Cerebellar cortex (tissue), 1 donor: ENCODE data around the gene SH3GLB1.
A peak's percentile ranks its signal among the peaks of the same experiment; 100 is the strongest.

Experiments used
- DNase-seq: peaks from one replicate; pipeline ENCODE4 v3.0.0-alpha.2; 2015; ENCODE audit warnings: low spot score

Gene SH3GLB1

DNA sequence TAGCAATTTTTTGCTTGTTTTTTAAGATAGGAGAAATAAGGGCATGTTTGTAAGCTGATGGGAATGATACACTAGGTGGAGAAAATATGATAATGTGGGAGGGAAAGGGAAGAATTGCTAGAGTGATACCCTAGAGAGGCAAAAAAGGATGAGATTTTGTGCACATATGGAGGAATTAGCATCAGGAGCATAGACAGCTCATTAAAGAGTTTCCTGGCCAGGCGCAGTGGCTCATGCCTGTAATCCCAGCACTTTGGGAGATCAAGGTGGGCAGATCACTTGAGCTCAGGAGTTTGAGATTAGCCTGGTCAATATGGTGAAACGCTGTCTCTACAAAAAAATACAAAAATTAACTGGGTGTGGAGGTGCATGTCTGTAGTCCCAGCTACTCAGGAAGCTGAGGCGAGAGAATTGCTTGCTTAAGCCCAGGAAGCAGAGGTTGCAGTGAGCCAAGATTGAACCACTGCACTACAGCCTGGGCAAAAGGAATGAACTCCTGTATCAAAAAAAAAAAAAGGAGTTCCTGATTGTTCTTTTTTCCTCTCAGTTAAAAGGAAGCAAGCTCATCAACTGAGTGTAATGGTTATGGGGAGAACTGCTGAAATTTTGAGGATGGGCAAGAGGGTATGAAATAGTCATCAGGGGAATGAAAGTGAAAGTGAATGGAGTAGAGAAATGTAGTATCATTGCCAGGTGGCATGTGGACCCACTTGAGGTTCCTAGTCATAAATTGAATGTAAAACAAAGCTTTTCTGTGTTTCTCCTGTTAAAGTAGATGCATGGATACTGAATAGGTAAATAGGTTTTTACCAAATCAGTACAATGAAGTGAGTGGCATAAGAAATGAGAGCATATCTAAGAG lies 35.5 kb downstream of the SH3GLB1 start:
- DNase-seq: no peak

DNA sequence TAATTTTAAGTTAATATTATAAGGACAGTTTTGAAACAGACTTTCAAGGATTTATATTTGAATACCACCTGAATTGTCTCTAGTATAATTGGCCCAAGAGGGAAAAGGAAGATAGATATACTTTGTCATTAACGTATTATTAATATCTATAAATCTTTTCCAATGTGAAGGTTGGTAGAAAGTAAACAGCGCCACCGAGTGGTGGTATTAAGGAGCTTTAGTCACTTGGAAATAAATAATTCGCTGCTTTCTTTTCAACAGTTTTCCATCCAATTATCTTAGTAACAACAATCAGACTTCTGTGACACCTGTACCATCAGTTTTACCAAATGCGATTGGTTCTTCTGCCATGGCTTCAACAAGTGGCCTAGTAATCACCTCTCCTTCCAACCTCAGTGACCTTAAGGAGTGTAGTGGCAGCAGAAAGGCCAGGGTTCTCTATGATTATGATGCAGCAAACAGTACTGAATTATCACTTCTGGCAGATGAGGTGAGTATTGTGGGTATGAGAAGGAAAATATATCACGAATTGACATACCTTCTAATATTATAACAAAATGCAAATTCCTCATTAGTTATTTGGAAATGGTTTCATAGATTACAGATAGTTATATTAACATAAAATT lies 37.7 kb downstream of the SH3GLB1 start:
- DNase-seq: peak; percentile 42

DNA sequence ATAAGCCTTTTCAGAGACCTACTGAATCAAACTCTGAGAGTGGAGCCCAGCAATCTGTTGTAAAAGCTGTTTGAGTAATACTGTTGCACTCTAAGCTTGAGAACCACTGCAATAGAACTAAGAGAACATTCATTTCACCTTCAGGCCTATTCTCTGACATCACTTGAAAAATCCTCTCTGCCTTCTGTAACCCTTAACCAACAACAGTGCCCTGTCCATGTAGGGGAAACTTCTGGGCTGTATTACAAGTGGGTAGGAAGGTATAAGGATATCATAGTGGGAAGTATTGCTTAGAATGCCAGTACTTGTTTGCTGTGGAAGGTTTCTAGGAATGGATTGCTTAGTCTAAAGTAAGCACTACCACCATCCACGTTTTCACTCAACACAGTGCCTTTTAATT lies 42.9 kb downstream of the SH3GLB1 start:
- DNase-seq: no peak

DNA sequence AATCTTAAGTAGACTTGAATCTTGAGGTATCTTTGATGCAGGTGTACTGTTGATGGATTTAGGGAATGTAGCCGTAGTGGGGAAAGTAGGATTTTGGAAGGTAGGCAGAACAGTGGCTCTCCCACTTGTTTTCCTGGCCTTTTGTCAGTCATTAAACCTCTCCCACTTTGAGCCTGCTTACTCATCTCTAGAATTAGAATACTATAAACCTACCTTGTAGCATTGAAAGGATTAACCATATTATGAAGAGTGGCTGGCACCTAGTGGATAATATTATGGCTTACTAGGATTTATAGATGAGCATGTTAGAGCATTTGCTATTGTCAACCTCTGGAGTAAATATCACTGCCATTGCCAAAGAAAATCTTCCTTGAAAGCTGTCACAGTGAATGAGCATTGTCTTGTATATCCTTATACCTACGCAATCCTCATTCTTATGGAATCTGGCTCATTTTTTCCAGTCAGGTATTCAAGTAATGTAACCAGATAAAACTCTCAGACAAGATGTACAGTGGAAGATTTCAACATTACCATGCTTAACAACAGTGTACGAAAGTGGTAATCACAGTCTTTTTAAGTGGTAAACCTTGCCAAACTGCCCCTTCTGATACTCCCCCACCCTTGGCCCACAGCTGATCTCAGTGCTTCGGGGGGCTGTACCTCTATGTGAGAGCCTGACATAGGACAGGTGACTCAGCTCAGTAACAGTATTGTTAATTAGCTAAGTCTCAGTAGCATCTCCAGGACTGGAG lies 44.4 kb downstream of the SH3GLB1 start:
- DNase-seq: no peak

DNA sequence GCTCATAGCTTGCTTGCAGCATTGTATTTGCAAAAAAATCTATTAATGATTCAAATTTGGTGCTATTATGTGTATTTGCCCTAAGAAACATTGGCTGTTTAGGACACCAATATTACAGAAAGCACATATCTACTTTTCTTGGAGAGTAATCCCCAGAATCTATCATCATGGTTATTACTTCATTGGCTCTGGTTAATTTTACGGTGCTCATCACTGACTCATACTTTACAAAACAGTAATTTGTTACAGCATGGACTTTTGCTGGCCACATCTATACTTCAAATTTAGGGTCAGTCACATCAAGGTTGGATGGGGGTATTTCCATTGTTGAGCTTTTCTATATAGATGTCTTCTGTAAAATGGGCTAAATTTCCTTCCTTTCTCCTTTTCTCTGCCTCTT lies 45.7 kb downstream of the SH3GLB1 start:
- no peak for DNase-seq

DNA sequence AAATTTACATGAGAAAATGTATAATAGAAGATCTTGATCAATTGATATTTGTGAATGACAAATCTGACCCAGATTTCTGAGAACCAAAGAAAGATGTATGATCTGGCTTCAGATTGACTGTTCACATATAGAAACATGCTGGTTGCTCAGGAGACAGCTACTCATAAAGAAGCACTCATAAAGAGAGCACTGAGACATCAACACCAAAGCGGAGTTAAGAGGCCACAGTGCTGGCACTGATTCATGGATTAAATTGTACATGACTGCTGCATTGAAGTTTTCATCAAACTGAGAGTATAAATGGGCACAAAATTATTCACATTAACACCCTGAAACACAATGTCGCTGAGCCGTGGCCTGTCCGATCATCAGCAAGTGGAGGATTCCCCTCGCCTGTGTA lies 46.2 kb downstream of the SH3GLB1 start:
- no peak for DNase-seq

DNA sequence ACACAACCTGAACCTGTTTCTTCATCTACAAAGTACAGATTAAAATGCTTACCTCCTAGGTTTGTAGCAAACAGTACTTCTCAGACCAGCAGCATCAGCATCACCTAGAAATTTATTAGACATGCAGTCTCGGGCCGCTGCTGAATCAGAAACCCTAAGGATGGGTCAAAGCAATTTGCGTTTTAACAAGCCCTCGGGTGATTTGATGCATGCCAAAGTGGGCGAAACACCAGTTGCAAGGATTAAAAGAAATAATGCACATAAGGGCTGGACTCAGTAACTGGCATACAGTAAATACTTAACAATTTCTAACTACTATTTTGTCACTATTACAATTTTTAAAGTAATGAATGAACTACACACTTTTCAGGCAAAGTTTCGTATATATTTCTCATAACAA lies 47.5 kb downstream of the SH3GLB1 start:
- no peak for DNase-seq

DNA sequence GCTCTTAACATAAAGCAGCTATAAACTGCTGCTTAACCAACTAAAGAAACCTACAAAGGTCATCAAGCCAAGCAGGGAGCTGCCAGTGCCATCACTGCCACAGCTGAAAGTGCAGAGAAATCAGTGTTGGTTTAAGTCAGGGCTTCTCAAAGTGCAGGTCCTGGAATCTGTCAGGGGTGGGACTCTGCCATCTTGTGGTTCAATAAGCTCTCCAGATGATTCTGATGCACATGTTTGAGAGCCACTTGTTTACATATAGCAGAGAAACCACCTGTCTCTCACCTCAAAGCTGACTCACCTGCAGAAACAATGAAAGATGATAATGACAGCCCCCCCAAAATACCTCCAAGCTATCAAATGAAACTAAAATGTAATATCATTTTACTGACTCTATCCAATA lies 49.3 kb downstream of the SH3GLB1 start:
- no peak for DNase-seq

DNA sequence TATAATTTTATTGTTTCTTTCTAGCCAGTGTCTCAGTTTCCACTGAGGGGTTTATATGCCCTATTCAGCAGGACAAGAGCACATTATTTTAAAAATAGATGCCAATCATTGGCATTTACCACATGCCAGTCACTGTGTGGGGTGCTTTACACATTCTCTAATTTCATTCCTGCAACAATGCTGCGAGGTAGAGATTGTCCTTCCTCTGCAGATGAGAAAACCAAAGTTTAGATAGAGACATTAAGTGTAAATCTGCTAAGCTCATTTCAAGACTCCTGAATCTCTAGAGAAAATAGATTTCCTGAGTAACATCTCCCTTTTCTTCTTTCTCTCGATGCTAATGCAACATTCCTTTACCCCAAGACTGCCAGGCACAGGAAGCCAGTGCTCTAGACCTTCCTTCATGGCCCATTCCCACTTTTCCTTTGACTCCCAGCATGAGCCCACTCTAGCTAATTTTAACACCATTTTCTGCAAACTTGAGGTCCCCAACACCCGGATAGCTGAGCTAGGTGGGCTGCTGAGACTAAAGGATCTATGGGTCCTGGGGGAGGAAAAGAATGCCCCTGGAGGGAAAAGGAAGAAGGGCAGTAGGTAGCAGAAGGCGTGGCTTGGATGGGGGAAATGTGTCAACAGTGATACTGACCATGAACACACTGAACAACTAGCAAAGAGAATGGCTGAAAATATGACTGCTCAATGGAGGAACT lies 50.0 kb downstream of the SH3GLB1 start:
- DNase-seq: no peak

DNA sequence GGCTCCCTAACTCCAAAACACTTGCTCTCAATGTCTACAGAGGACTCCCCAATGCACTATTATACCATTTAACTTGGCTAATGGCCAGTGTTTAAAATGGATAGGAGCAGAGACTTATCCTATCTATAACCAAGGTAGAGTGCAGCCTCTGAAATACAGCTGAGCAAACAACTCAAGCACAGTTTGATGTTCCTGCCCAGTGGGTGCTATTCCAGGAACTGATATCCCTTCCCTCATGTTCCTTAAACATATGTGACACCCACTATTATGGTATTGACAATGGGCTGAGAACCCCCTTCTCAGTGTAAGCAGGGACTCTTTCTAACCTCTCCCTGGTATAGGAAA lies 51.7 kb downstream of the SH3GLB1 start:
- no peak for DNase-seq

DNA sequence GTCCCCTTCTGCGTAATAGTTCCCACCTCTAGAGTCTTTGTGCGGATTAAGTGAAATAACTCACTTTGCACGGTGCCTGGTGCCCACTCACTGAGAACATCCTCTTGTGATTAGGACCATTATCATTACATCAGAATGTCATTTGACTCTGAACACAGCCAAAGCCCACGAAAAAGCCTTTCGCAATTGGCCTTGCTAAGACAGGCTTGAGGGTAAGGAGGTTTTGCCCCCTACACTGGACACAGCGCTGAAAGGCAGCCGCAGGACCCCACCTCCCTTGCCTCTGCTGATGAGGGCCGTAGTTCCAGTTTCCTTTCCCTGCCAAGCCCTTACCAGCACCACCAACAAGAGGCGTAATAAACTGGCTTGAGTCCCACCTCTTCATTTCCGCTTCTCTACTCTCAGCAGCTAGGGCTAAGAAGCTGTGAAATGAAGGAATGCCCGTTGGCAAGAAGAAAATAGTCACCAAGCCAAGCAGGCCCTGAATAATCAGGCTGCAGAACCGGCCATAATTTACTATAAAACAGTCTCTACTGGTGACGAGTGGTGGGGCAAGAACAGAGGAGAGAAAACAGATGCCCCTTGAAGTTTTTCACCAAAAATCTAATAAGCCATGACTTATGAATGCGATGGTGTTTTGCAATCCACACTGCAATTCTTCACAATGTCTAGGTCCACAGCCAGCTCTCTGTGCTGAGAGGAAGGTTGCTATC lies 53.1 kb downstream of the SH3GLB1 start:
- no peak for DNase-seq

DNA sequence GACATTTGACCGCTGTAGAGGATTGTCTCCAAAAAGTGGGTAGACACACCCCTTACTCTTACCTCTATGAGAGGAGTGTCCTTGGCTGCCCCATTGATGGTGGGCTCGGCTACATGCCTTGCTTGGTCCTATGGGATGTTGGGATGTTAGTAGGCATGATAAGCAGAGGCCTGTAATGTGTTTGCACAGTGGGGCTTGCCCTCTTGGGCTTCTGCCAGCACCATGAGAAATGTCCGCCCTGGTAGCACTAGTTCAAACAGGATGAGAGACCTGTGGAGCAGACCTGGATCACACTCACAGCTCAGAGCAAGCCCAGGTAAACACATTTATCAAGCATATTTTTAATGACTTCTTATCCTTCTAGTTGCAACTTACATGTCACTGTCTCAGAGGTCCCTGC lies 54.2 kb downstream of the SH3GLB1 start:
- DNase-seq: no peak

DNA sequence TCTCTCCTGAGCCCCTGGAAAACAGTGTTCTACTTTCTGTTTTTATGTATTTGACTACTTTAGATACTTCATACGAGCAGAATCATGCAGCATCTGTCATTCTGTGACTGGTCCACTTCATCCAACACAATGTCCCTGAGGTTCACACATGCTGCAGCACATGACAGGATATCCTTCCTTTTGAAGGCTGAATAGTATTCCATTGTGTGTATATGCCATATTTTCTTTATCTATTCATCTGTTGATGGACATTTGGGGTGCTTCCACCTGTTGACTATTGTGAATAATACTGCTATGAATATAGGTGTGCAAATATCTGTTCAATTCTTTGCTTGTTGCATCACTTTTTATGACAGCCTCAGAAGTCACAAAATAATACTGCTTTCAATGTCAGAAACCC lies 55.8 kb downstream of the SH3GLB1 start:
- no peak for DNase-seq

DNA sequence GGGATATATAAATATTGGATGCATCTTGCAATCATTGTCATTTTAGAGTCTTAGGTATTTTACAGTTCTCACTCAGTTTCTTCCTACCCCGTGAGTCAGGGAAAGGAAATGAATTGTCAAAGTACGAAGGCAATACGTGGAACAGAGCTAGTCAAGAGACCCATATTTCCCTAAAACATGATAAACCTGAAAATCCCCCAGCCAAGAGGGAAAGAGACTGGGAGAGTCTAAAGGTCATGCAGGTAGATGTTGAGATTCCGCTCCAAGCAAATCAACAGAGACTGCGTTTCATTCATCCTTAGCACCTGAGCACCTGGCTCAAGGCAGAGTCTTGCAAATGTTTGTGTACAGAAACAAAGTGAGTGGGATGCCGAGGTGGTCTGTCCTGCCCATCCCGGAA lies 58.0 kb downstream of the SH3GLB1 start:
- no peak for DNase-seq

DNA sequence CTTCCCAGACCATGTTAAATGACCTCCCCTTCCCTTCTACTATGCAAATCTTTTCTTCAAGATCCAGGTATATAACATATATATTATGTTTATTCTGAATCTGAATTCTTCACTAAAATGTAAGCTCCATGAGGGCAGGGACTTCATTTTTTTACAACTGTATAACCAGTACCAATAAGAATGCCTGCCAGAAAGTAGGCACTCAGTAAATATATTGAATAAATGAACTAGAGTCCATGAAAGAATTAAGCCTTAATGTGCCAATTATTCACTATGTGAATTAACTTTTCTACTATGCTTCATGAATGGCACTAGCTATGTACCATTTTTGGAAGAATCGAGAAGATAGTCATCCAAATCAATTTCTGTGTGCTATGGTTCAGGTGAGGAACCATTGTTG lies 60.1 kb downstream of the SH3GLB1 start:
- no peak for DNase-seq

DNA sequence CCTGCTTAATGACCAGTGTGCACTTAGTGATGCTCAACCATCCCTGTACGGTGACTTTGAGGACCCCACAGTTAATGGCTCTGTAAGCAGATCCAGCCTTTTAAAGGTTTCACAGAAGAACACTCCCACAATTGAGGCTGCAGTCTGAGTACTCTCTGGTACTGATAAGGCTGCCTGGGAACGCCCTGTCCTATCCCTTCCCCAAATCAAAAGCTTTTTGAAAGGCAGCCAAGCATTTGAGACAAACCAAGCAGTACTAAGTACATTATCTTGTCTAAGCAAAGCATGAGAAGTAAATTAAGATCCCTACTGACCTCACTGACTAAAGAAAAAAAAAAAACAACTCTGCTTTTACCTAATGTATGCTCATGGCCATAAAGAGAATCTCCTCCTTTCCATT lies 60.7 kb downstream of the SH3GLB1 start:
- no peak for DNase-seq

DNA sequence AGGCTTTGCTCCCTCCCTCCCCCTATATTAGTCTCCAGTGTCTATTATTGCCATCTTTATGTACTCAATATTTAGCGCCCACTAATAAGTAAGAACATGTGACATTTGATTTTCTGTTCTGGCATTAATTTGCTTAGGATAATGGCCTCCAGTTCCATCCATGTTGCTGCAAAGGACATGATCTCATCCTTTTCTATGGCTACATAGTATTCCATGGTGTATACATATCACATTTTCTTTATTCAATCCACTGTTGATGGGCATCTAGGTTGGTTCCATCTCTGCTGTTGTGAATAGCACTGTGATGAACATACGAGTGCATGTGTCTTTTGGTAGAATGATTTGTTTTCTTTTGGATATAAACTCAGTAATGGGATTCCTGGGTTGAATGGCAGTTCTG lies 61.3 kb downstream of the SH3GLB1 start:
- DNase-seq: no peak

DNA sequence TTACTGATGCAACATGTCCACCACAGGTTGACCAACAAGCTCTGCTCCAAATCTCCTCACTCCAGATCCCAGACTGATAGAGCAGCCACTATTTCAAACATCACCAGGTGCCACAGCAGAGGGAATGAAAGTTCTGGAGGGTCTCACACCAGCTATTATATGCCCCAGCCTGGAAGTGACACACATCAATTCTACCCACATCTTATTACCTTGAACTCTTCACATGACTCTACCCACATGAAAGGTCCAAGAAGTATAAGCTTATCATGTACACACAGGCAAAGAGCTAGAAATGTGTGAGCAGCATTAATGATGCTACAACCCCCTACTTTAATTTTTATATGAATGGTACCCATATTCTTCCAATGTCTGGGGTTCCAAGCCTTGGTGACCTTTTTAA lies 64.2 kb downstream of the SH3GLB1 start:
- DNase-seq: no peak

DNA sequence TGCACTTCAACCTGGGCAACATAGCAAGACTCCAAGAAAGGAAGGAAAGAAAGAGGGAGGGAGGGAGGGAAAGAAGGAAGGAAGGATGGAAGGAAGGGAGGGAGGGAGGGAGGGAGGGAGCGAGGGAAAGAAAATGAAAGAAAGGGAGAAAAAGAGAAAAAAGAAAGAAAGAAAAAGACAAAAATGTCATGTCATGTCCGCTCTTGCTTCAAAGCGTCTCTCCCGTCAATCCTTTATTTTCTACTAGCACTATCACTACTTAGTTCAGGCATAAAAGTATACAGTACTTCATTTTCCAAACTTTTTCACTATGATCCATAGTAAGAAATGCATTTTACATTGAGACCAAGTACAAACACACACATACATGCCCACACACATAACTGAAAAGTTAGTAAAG lies 64.7 kb downstream of the SH3GLB1 start:
- DNase-seq: no peak

DNA sequence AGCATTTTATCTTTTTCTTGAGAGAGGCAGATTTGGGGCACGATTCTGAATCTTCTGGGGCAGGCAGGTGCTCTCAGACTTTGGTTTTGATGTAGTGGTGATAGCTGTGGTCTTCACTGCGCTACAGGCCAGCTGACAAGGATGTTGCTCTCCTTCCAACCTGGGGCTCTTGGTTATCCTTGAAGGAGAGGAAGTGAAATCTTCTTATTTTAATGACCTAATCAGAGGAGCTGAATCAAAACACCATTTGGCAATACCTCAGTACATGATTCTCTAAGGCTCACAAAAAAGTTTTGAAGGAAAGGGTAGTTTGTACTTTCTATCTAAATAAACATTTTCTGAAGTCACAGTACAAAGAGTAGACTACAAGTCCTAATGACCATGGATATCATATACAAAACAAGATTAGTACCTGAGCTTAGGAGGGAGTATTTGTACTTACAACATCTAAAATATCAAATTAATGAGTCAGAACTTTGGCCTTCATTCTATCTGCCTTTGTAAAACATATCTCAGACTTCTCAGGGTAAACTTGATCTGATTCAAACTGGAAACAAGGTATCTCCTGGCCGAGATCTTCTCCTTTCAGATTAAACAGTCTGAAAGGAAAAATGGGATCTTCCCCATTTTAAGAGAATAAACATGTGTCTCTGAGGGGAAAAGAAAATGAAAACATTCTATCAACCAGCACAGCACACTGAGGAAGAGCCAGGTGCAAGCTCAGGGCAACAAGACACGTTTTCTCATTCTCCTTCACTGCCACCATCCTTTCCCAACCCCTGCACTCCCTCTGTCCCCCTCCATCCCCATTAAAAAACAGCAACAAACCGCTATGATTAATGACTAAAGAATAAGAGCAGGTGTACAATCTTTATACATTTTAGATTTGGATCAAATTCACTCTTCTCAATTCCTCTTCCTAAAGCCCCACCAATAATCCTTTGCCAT lies 69.2 kb downstream of the SH3GLB1 start:
- no peak for DNase-seq
